Cardiac muscle cell (in vitro differentiated cells and primary cell): Measurements from ENCODE around the gene FXR1. TPM values are rescaled to one million over a fixed set of nuclear protein-coding genes. Genes with fewer than 3 reads are reported as not detected.
A peak's percentile ranks its signal among the peaks of the same experiment; 100 is the strongest.

Source experiments
- DNase-seq, 2 donors: peaks; one replicate each; pipeline versions ENCODE4 v3.0.0 to v3.0.0-alpha.2; 2010 to 2017; ENCODE audit warnings: low read depth in 1 of 2, low spot score in 1 of 2
- H3K27ac ChIP-seq: fragments of 200-600 bp; sonication (generic); 2 replicates; pipeline ENCODE4 v1.5.1; 2016
- H3K27me3 ChIP-seq: fragments of 200-600 bp; sonication (generic); 2 replicates; pipeline ENCODE4 v1.6.0; 2016; ENCODE audit warnings: control low read depth
- H3K36me3 ChIP-seq: fragments of 200-600 bp; sonication (generic); 2 replicates; pipeline ENCODE4 v1.5.1; 2016; ENCODE audit warnings: control low read depth
- H3K4me1 ChIP-seq: fragments of 200-600 bp; sonication (generic); 2 replicates; pipeline ENCODE4 v1.8.1; 2017; ENCODE audit warnings: low read depth, mild to moderate bottlenecking, mixed run types
- H3K4me3 ChIP-seq: fragments of 200-600 bp; sonication (generic); 2 replicates; pipeline ENCODE4 v1.5.1; 2016; ENCODE audit warnings: mild to moderate bottlenecking
- H3K9me3 ChIP-seq: fragments of 200-600 bp; sonication (generic); 2 replicates; pipeline ENCODE4 v1.5.1; 2017; ENCODE audit warnings: low read depth, mild to moderate bottlenecking, control low read depth
- polyA plus RNA-seq: library from polyadenylated mRNA; unstranded; fragments of >200 nt; fragmentation: Nextera tagmentation; extraction: Ambion mirVana; gene quantifications from 2 replicates; pipeline ENCODE4 v1.2.1, GENCODE V29; 2016
- total RNA-seq: library from RNA; depleted of rRNA; stranded (reverse); fragments of >200 nt; gene quantifications from 2 replicates; pipeline ENCODE4 v1.2.3, GENCODE V29; 2016
- TF ChIP-seq, protein P1 (sequence below): IDR thresholded peaks from 2 replicates; pipeline ENCODE4 v1.5.1; 2012; ENCODE audit warnings: low read depth, mild to moderate bottlenecking, low read length

The FXR1 gene
- total and polyA plus RNA-seq, 2 experiments from 2014 or later: 63.3 to 331 TPM

DNA sequence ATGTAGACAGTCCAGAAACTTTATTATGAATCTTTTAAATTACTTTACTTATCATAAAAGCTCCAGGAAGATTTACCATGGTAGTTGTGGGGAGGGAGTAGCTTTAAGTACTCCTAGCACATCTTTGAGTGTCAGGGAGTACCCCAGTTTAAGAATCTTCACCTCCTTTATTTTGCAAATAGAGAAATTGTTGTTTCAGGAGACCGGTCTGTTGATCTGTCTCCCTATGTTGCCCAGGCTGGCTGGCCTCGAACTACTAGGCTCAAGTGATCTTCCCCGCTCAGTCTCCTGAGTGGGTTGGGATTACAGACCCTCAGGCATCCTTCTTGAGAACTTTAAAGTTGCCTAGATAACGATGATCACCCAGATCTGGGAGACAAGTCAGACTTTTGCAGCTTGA, 11.1 kb downstream of the FXR1 start:
- Histone ChIP-seq H3K4me3 (no peak overlapping the region), H3K27me3 (no peaks in the 10 kb centered on the region), H3K36me3 (no peaks in the 10 kb centered on the region), H3K9me3 (no peaks in the 10 kb centered on the region), H3K27ac (no peak overlapping the region), H3K4me1 (no peaks in the 10 kb centered on the region)
- TF ChIP-seq, protein P1, sequence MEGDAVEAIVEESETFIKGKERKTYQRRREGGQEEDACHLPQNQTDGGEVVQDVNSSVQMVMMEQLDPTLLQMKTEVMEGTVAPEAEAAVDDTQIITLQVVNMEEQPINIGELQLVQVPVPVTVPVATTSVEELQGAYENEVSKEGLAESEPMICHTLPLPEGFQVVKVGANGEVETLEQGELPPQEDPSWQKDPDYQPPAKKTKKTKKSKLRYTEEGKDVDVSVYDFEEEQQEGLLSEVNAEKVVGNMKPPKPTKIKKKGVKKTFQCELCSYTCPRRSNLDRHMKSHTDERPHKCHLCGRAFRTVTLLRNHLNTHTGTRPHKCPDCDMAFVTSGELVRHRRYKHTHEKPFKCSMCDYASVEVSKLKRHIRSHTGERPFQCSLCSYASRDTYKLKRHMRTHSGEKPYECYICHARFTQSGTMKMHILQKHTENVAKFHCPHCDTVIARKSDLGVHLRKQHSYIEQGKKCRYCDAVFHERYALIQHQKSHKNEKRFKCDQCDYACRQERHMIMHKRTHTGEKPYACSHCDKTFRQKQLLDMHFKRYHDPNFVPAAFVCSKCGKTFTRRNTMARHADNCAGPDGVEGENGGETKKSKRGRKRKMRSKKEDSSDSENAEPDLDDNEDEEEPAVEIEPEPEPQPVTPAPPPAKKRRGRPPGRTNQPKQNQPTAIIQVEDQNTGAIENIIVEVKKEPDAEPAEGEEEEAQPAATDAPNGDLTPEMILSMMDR: no peak
- no peak for DNase-seq

DNA sequence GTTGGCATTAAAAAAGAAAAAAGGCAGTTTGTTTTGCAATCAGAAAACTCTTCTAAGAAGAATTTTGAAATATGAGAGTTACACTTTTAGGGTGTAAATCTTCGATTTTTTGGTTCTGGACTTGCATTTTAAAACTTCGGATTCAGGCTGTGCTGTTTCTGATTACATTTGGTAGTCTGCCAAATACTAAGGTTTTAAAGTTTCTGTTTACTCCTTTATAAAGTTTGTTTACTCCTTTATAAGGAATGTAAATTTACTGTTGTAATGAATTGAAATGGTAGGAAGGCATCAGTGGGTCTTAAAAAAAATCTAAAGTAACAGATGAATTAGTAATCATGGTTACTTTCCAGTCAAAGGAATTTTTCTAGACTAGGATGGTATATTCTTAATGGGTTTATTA, 14.1 kb downstream of the FXR1 start:
- H3K27ac ChIP-seq: no peak overlapping the region
- no peaks in the 10 kb centered on the region for H3K9me3 ChIP-seq
- H3K36me3 ChIP-seq: no peaks in the 10 kb centered on the region
- no peak overlapping the region for H3K4me3 ChIP-seq
- no peak for DNase-seq
- TF ChIP-seq, protein P1: no peak
- H3K4me1 ChIP-seq: no peaks in the 10 kb centered on the region
- H3K27me3 ChIP-seq: no peaks in the 10 kb centered on the region

DNA sequence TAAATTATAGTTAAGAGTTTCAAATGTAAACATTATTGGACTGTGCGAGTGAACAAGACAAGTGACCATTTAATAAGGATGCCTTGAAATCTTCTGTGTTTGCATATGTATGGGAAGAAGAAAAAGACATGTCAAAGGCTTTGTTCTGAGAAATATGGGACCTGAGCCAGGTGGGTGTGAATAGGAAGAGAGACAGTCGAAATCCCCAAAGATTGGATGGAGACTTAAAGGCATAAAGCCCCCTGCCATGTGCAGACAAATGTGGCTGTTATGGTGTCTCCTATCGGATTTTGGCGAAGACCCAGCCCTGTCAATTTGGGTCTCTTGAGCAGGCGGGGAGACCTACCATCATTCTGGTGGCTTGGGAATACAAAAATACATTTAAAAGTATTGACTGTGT, 16.9 kb downstream of the FXR1 start:
- TF ChIP-seq, protein P1: no peak
- Histone ChIP-seq H3K27me3 (no peaks in the 10 kb centered on the region), H3K4me3 (no peak overlapping the region), H3K27ac (no peak overlapping the region), H3K4me1 (no peaks in the 10 kb centered on the region), H3K9me3 (no peaks in the 10 kb centered on the region), H3K36me3 (no peaks in the 10 kb centered on the region)
- no peak for DNase-seq

DNA sequence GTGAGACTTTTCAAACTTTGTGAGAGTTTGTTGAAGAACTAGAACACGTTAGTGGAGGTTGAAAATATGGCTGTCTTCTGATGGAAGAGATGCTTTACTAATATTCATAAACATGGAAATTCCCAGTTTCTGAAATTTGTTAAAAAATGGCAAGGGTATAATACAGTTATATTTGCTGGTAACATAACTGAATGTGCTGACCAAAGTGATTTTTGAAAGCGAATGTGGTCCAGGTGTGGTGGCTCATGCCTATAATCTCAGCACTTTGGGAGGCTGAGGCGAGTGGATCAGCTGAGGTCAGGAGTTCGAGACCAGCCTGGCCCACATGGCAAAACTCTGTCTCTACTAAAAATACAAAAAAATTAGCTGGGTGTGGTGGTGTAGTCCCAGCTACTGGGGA, 18.1 kb downstream of the FXR1 start:
- H3K27me3 ChIP-seq: no peaks in the 10 kb centered on the region
- H3K36me3 ChIP-seq: peaks cover 5% of the 10 kb centered on the region
- no peak overlapping the region for H3K4me3 ChIP-seq
- H3K9me3 ChIP-seq: no peaks in the 10 kb centered on the region
- H3K4me1 ChIP-seq: no peaks in the 10 kb centered on the region
- no peak for DNase-seq
- H3K27ac ChIP-seq: no peak overlapping the region
- TF ChIP-seq, protein P1: no peak

DNA sequence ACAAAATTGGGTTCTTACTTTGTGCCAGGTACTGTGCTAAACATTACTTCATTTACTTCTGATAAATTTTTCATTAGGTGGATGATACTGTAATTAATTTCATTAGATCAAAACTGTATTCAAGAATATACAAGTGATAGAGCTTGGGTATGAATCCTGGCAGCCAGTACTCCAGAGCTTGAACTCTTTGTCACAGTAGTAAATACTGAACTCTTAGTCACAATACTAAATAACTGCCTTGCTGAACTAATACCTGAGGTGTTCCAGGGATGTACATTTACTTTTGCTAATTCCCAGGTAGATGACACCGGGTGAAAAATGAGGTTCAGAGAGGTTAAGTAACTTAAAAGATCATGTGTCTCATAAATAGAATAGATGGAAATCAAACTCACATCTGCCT, 20.3 kb downstream of the FXR1 start:
- Histone ChIP-seq H3K9me3 (no peaks in the 10 kb centered on the region), H3K36me3 (peaks cover 10% of the 10 kb centered on the region), H3K4me3 (no peak overlapping the region), H3K27me3 (no peaks in the 10 kb centered on the region), H3K4me1 (no peaks in the 10 kb centered on the region), H3K27ac (peak overlapping the region; percentile 43)
- TF ChIP-seq, protein P1: no peak
- DNase-seq: no peak

DNA sequence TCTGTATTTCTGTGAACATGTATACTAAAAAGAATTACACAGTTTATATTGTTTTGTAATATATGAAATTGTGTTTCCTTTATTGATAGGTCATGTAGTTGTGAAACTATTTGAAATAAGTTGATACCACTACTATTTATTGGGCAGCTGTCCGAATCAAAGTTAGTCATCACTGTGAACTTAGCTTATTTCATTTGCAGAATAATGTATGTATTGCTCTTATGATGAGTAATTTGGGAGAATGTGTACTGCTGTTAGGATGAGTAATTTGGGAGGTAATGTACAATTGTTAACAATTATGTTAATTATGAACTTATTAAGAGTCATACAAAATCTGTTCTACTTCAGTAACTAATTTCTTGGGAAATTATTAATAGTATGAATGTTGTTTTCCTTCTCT, 22.2 kb downstream of the FXR1 start:
- DNase-seq: no peak
- peaks cover 10% of the 10 kb centered on the region for H3K36me3 ChIP-seq
- TF ChIP-seq, protein P1: no peak
- no peaks in the 10 kb centered on the region for H3K9me3 ChIP-seq
- H3K27me3 ChIP-seq: no peaks in the 10 kb centered on the region
- no peak overlapping the region for H3K4me3 ChIP-seq
- no peaks in the 10 kb centered on the region for H3K4me1 ChIP-seq
- H3K27ac ChIP-seq: no peak overlapping the region
